Erythroblast (primary cell): ENCODE results near the gene MTMR3.

ENCODE experiments used
- DNase-seq, 2 experiments: peaks; one replicate each; lab custom pipeline; 2025; lab: John Stamatoyannopoulos, UW
- GATA1 ChIP-seq: IDR thresholded peaks from 2 replicates; pipeline ENCODE4 v1.6.1; 2011; ENCODE audit warnings: low read depth, mild to moderate bottlenecking, control low read depth, low read length, moderate library complexity
- POLR2A ChIP-seq: IDR thresholded peaks from 2 replicates; pipeline ENCODE4 v1.6.1; 2011; ENCODE audit warnings: mild to moderate bottlenecking, low read length

Gene MTMR3

GRCh38 chr22:30001459-30001858, 118.5 kb downstream of the MTMR3 start:
- DNase-seq, result no peak
- TF ChIP-seq POLR2A (no peak), GATA1 (no peak)

GRCh38 chr22:30002861-30003486, 120.0 kb downstream of the MTMR3 start:
- no peak for TF ChIP-seq GATA1
- TF ChIP-seq POLR2A, result no peak
- DNase-seq, result no peak

- TF ChIP-seq GATA1 (no peak), POLR2A (no peak)
- DNase-seq, result no peak
Measured at GRCh38 chr22:30004101-30004500, 121.1 kb downstream of the MTMR3 start.

- TF ChIP-seq GATA1, result no peak
- TF ChIP-seq POLR2A, result no peak
- peak in 1 of 2 experiments; percentile 44 for DNase-seq
Measured at GRCh38 chr22:30004694-30005093, 121.7 kb downstream of the MTMR3 start.

GRCh38 chr22:30005213-30005857, 122.4 kb downstream of the MTMR3 start:
- peak; percentile 68 to 87 for DNase-seq
- TF ChIP-seq POLR2A (no peak), GATA1 (no peak)

GRCh38 chr22:30007361-30007760, 124.4 kb downstream of the MTMR3 start:
- no peak for DNase-seq

GRCh38 chr22:30008401-30008800, 125.4 kb downstream of the MTMR3 start:
- no peak for DNase-seq
- TF ChIP-seq GATA1, result no peak
- TF ChIP-seq POLR2A, result no peak

More at GRCh38 chr22:30007361-30007760, 124.4 kb downstream of the MTMR3 start:
- TF ChIP-seq POLR2A (no peak), GATA1 (no peak)

- no peak for DNase-seq
- TF ChIP-seq POLR2A (no peak), GATA1 (no peak)
Measured at GRCh38 chr22:30009478-30009877, 126.5 kb downstream of the MTMR3 start.

GRCh38 chr22:30010789-30011405, 127.9 kb downstream of the MTMR3 start:
- TF ChIP-seq POLR2A, result no peak
- TF ChIP-seq GATA1, result no peak
- no peak for DNase-seq

GRCh38 chr22:30013201-30013600, 130.2 kb downstream of the MTMR3 start:
- no peak for DNase-seq
- TF ChIP-seq POLR2A, result no peak

GRCh38 chr22:30014244-30014643, 131.3 kb downstream of the MTMR3 start:
- TF ChIP-seq GATA1, result no peak
- no peak for TF ChIP-seq POLR2A
- DNase-seq, result peak; percentile 18 to 44

- TF ChIP-seq GATA1 (no peak), POLR2A (no peak)
- no peak for DNase-seq
Measured at GRCh38 chr22:30015229-30015797, 132.3 kb downstream of the MTMR3 start.

GRCh38 chr22:30015846-30016245, 132.9 kb downstream of the MTMR3 start:
- TF ChIP-seq POLR2A, result no peak
- DNase-seq, result no peak

GRCh38 chr22:30016596-30016995, 133.6 kb downstream of the MTMR3 start:
- DNase-seq, result no peak
- TF ChIP-seq GATA1 (no peak), POLR2A (no peak)
